ENCODE data around the gene ROR1. TPM values are rescaled to one million over a fixed set of nuclear protein-coding genes. Genes with fewer than 3 reads are reported as not detected.

ROR1 gene
- total RNA-seq, 6 donors from 2014 or later = 19.7 to 39.8 (median 28.5) TPM

GRCh38 chr1:64092851-64093371 is 319.1 kb downstream of the ROR1 start:
- DNase-seq (no peak), ATAC-seq (ENCODE audit: low FRiP score in 2 of 2) (no peak)
- TF ChIP-seq POLR2A (IDR thresholded peaks at IDR 0.05) (no peak), EP300 (IDR thresholded peaks at IDR 0.05) (no peak), POLR2AphosphoS5 (IDR thresholded peaks at IDR 0.05) (no peak), CTCF (IDR thresholded peaks at IDR 0.05) (no peak)
- no peaks in the 10 kb centered on the region for H3K9me3 ChIP-seq
- 60 to 62% methylated on average over 5 of the region's 5 CpGs for WGBS, 2 donors
- H3K27me3 ChIP-seq = no peaks in the 10 kb centered on the region
- no peaks in the 10 kb centered on the region for H3K36me3 ChIP-seq
- H3K4me3 ChIP-seq = no peak overlapping the region
- H3K27ac ChIP-seq = no peak overlapping the region
- H3K4me1 ChIP-seq = no peaks in the 10 kb centered on the region

- no peak for TF ChIP-seq POLR2AphosphoS5 (IDR thresholded peaks at IDR 0.05)
- no peak for TF ChIP-seq POLR2A (IDR thresholded peaks at IDR 0.05)
- TF ChIP-seq EP300 (IDR thresholded peaks at IDR 0.05) = no peak
- TF ChIP-seq CTCF (IDR thresholded peaks at IDR 0.05) = no peak
- no peaks in the 10 kb centered on the region for H3K36me3 ChIP-seq
- H3K27ac ChIP-seq = no peak overlapping the region
- no peaks in the 10 kb centered on the region for H3K27me3 ChIP-seq
- no peaks in the 10 kb centered on the region for H3K4me1 ChIP-seq
- no peak overlapping the region for H3K4me3 ChIP-seq
- H3K9me3 ChIP-seq = no peaks in the 10 kb centered on the region
- no peak for DNase-seq
- ATAC-seq (ENCODE audit: low FRiP score in 2 of 2) = no peak
Measured at GRCh38 chr1:64093941-64094340, 320.1 kb downstream of the ROR1 start.

- ATAC-seq (ENCODE audit: low FRiP score in 2 of 2) (no peak), DNase-seq (no peak)
- no peaks in the 10 kb centered on the region for H3K4me1 ChIP-seq
- no peaks in the 10 kb centered on the region for H3K36me3 ChIP-seq
- no peaks in the 10 kb centered on the region for H3K27me3 ChIP-seq
- WGBS, 2 donors = 36 to 43% methylated on average over 1 of the region's 1 CpG
- no peak overlapping the region for H3K4me3 ChIP-seq
- H3K27ac ChIP-seq = no peak overlapping the region
- TF ChIP-seq POLR2A (IDR thresholded peaks at IDR 0.05) (no peak), CTCF (IDR thresholded peaks at IDR 0.05) (no peak), POLR2AphosphoS5 (IDR thresholded peaks at IDR 0.05) (no peak), EP300 (IDR thresholded peaks at IDR 0.05) (no peak)
- no peaks in the 10 kb centered on the region for H3K9me3 ChIP-seq
Measured at GRCh38 chr1:64095832-64096231, 322.0 kb downstream of the ROR1 start.

- Histone ChIP-seq H3K9me3 (no peaks in the 10 kb centered on the region), H3K27me3 (no peaks in the 10 kb centered on the region), H3K36me3 (no peaks in the 10 kb centered on the region), H3K4me3 (no peak overlapping the region), H3K27ac (no peak overlapping the region), H3K4me1 (no peaks in the 10 kb centered on the region)
- DNase-seq (no peak), ATAC-seq (ENCODE audit: low FRiP score in 2 of 2) (no peak)
- whole genome bisulfite sequencing, 2 donors = 76 to 92% methylated on average over 4 of the region's 4 CpGs
- no peak for TF ChIP-seq POLR2A (IDR thresholded peaks at IDR 0.05)
Measured at GRCh38 chr1:64097859-64098258, 324.0 kb downstream of the ROR1 start.

DNA sequence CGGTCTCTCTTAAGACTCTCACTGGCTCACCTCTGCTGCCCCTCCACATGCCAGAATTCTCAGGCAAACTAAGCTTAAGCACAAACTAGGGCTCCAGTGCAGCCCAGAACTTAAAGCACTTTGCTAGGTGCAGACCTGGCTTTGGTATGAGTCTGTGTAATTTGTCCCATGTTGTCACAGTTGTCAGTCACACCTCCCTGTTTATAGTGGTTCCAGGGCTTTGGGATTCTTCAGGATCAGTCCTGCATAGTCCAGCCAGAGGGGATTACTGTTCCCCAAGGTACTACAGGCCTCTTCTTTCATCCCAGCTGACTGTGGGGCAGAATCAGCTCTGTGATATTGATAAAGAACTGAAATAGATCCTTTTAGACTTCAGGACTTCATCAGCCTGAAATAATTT is 324.6 kb downstream of the ROR1 start:
- no peak for DNase-seq
- TF ChIP-seq EP300 (IDR thresholded peaks at IDR 0.05) (no peak), CTCF (IDR thresholded peaks at IDR 0.05) (no peak), POLR2AphosphoS5 (IDR thresholded peaks at IDR 0.05) (no peak), POLR2A (IDR thresholded peaks at IDR 0.05) (no peak)
- H3K36me3 ChIP-seq = no peaks in the 10 kb centered on the region
- H3K4me1 ChIP-seq = no peaks in the 10 kb centered on the region
- H3K4me3 ChIP-seq = no peak overlapping the region
- H3K27me3 ChIP-seq = no peaks in the 10 kb centered on the region
- WGBS, 2 donors = 89 to 100% methylated on average over 1 of the region's 1 CpG
- no peaks in the 10 kb centered on the region for H3K9me3 ChIP-seq
- ATAC-seq (ENCODE audit: low FRiP score in 2 of 2) = no peak
- H3K27ac ChIP-seq = no peak overlapping the region
